NCI-H2029 treated with DMSO at 0.1 percent for 48 hours (cell line): ENCODE results near the gene IQUB.
"Not testable (repeated sequence)": the region's sequence is repeated elsewhere in the genome, so short reads cannot be mapped to it uniquely, and the experiment has no call there.

ENCODE experiments used
- DNase-seq: peaks from one replicate; lab custom pipeline; 2025; lab: John Stamatoyannopoulos, UW

Gene IQUB

DNA sequence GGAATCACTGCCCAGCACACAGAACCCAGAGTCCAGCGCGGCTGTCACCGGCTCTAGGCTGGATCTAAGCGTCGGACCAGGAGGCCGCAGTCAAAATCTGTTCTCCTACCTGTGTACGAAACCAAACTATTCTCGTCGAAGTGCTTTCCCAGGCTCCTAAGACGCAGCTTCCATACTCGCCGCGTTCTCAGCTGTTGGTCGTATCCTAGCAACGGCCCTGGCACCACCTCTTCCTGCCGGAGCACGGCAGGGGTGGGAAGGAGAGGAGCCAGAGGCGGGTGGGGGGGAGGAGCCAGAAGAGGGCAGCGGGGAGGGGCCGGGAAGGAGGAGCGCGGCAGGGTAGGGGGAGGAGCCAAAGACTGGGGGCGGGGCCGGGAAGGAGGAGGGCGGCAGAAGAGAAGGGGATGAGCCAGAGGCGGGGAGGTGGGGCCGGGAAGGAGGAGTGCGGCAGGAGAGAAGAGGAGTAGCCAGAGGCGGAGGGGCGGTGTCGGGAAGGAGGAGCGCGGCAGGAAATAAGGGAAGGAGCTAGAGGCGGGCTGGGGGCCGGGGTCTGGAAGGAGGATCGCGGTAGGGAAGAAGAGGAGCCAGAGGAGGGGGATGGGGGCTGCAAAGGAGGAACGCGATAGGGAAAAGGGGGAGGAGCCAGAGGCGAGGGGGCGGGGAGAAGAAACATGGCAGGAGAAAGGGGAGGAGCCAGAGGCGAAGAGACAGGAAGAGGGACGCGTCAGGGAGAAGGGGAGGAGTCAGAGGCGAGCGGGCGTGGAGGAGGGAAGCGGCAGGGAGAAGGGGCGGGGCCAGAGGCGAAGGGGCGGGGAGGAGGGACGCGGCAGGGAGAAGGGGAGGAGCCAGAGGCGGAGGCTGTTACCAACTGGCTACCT is at the start of gene IQUB:
Gene IQUB (minus strand): TSS at position 213 of the 878 bp plus-strand sequence. CDS start 22,255 bp downstream, outside the sequence.
- peak; percentile 95 for DNase-seq

- no peak for DNase-seq
Measured at GRCh38 chr7:123583821-123584220, 49.4 kb upstream of the IQUB start.

DNA sequence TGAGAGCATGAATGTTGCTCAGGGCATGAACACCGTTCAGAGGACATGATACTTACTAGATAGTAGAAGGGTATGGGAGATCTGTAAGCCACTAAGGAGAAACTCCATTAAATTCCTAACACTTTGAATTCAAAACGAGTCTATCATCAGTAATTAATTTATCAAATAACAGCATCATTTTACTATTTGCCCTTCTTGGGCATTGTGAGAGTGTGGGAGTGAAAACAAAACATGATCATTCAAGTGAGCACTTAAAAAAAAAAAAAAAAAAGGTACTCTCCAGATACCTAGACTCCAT is 46.7 kb upstream of the IQUB start:
- DNase-seq: no peak

DNA sequence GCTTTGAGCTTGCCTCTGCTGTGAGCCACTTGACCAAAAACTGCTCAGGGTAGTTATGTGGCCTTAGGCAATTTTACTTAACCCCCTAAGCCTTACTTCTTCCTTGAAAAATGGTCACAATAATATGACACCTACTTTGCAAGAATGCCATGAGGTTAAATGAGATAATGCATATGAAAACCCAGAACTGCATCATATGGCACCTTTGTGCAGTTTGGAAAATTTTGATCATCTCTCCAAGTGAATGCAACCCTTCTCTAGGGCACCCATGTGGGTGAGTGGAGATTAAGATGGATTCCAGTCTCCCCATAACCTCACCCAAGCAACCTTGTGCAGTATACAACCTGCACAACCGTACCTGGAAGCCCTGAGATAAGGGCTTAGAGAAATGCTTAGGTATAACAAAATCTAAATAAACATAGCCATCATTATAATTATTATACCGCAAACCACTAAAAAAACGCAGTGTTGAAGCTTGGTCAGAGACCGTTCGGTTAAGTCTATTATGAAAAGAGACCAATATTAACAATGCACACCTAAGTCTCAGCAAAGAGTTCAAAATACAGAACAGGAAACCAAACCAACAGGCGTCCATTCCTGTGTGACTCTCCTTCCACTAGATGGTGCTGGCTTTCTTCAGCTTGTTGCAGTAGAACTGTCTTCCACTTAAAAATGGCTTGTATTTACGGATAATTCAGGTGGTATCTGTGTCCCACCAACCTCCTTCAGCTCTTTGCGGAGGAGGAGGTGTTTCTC is 46.2 kb upstream of the IQUB start:
- DNase-seq: peak; percentile 73

DNA sequence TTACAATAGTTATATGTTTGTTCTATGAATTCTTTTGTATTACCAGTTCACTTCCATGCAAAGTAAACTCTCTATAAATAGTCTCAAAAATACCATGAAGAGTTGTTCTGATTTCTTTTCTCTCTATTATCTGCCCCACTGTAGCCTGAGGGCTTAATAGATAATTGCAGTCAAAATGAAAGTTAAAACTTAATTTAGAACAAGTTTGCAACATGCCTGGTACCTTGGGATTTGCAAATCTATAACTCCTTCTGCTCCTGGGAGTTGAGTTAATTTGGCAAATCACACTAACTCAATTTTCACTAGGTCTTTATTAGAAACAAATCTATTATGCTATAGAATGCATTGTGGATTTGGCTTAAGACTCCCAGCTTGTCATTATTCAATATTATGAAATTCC is 45.0 kb upstream of the IQUB start:
- no peak for DNase-seq

- no peak for DNase-seq
Measured at GRCh38 chr7:123573896-123574467, 39.6 kb upstream of the IQUB start.

DNA sequence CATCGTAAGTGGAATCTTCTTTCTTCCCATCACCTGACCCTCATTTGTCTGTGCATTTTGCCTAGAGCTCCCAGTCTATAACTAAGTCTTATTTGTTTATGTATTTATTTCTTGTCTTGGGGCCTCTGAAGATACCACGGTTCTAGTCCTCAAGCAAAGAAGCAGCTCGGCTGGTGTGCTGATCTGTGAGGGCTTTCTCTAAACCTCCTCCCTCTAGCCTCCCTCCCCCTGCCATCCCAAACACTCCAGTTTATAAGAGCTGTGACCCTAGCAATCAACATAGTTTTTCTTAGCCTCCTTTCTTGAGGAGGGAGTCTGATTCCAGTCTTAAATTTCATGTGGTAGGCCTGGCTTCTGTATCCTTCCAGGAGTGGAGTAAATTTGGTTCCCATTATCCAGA is 38.9 kb upstream of the IQUB start:
- no peak for DNase-seq

DNA sequence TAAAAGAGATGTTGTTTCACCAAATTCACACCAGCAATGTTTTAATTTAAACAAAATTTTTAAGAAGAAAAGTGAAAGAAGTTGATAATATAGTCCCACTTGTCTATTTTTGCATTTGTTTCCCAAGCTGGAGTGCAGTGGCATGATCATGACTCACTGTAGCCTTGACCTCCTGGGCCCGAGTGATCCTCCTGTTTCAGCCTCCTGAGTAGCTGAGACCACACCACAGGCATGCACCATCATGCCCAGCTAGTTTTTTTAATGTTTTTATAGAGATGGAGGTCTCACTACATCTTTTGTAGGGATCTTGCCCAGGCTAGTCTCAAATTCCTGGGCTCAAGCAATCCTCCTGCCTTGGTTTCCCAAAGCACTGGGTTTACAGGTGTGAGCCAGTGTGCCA is 37.3 kb upstream of the IQUB start:
- DNase-seq: no peak

DNA sequence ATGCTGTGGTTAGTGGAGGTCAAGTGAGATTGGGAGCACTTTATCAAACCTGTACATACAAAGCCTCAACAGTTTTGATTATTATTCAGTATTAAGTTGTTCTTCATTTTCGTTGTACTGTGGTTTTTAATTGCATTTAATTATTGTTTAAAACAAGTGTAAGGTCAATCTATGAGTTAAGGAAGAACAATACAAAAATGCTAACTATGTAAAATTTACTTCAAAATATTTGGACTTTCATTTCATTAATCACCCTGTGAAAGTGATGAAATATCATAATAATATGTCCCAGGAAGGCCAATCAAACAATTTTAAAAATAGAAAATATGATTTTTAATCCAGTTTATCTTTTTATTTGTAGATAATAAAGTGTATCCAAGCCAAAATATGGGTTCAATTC is 36.8 kb upstream of the IQUB start:
- no peak for DNase-seq

- DNase-seq: peak; percentile 4
Measured at GRCh38 chr7:123570390-123571182, 36.2 kb upstream of the IQUB start.

DNA sequence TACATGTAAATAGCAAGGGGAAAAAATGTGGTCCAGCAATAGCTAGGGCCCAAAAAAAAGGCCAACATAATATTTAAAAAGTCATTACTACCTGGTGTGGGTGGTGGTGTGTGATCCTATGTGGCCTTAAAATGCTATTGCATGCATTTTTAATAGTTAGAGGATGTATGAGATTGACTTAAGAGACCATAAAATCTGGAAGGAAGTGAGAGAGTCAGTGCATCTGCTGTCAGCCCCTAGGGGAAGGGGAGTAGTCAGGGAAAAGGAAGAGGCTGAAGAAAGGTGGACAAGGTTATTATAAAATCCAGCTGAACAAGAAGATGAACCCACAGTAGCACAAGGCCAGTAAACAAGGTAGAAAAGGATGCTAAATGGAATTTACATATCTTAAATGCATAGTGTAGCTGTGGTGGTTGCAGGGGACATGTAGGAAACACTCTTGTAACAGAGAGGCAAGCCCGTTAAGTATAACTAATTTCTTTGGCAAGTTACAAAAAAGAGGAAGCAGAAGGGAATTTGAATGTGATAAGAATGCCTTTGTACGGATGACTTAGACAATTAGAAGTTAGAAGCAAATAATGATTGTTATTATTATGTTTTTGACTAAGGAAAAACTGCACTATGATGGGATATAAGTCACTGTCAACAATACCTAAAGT is 35.1 kb upstream of the IQUB start:
- DNase-seq: no peak

DNA sequence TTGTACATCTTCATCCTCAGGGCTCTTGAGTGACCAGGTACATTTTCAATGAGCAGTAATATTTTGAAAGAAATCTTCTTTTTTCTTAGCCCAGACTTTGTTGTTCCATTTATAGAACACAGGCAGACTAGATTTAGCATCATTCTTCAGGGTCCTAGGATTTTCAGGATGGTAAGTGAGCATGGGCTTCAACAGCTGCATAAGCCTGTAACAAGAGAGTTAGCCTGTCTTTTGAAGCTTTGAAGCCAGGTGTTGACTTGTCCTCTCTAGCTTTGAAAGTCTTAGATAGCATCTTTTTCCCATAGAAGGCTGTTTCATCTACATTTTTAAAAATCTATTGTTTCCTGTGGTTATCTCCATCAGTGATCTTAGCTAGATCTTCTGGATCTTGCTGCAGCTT is 27.7 kb upstream of the IQUB start:
- no peak for DNase-seq

DNA sequence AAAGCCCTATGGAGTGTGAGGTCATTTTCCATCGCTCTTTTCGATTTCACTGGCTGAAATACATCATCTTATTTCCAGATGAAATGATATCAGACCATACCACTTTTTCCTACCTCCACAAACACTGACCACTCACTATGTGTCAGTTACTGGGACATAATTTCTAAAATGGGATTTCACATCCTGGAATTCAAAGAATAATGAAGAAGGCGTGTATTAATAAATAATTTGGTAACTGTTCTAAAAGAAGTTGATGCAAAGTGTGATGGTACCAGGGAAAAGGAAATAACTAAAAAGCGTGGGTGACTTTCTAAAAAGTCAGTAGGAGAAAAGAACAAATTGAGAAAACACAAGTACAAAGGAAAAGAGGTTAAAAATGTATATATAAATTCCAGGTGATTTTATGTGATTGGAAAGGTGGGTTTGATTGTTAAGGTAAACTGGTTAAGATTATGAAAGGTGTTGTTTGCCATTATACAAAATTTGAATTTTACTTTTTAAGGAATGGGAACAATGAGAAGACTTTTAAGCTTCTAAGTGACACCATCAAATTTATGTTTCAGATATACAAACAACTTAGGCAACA is 24.0 kb upstream of the IQUB start:
- DNase-seq: no peak

DNA sequence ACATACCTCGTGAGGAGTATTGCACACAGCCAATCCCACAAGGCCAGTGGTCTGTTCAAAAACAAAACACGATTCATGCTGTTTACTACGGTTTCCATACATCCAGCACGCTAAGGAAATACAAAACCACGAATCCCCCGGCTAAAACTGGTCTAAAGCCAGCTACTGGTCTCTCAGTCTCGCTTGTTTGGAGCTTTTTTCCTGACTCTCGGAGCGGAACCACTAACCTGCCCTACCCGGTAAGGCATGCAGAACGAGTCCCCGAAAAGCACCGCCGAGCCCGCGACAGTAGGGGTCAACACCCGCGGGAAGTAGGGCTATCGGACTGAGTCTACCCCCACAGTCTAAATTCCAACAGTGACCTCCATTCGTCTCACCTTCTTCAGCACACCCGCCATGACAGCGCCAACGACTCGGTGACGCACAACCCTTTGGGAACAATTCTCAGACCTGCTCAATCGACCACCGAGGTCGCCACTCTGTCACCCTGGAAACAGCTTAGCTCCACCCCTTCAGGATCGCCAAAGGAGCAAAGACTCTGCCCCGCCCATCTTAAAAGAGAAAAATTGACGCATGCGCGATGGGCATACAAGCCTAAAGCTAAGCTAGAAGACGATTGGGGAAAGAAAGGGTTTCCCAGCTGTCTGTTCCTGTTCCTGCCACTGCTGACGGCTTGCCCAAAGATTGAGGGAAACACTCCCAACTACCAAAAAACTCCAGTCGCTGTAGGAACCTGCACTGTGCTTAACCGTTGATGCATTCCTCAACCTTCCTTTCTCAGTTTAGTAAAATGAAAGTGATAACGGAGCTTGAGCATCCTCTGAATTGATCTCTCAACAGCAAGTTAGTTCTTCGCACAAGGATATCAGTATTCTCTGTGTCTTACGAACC is 23.2 kb upstream of the IQUB start, which contains the start of gene NDUFA5:
Gene NDUFA5 (minus strand): TSS at position 421 of the 891 bp plus-strand sequence. CDS start 23 bp downstream, at position 398.
- DNase-seq: peak; percentile 98

- no peak for DNase-seq
Measured at GRCh38 chr7:123557016-123557397, 22.6 kb upstream of the IQUB start.

DNA sequence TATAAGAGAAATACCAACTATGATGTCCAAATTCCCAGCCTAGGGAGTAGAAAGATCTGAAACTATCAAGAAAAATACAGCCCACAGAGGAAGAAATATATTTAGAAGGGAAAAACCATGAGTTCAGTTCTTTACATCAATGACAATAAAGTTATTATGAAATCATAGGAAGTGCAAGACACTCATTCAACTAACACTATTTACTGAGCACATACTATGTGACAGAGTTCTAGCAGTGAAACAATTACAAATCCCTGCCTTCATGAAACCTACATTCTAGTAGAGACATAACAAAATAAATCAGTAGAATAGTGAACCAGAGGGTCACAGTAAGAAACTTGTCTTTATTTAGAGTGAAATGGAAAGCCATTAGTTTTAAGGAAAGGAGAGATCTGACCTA is 21.1 kb upstream of the IQUB start:
- DNase-seq: no peak

- no peak for DNase-seq
Measured at GRCh38 chr7:123553159-123553558, 18.8 kb upstream of the IQUB start.

GRCh38 chr7:123552641-123553040 is 18.2 kb upstream of the IQUB start:
- no peak for DNase-seq

DNA sequence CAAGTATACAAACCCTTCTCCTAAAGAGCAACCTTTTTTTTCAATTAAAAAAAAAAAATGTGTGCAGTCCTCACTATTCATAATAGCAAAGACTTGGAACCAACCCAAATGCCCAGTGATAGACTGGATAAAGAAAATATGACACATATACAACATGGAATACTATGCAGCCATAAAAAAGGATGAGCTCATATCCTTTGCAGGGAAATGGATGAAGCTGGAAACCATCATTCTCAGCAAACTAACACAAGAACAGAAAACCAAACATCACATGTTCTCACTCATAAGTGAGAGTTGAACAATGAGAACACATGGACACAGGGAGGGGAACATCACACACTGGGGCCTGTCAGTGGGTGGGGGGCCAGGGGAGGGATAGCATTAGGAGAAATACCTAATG is 17.7 kb upstream of the IQUB start:
- not testable (repeated sequence) for DNase-seq

- no peak for DNase-seq
Measured at GRCh38 chr7:123548406-123548805, 14.0 kb upstream of the IQUB start.
